T-helper 2 cell treated with Interferon-gamma antibody and Interleukin-4, amounts not matched to agents 100 ng/mL and 5 ng/mL, for 36 hours (primary cell): ENCODE results near the gene UMAD1. TPM values are rescaled to one million over a fixed set of nuclear protein-coding genes. Genes with fewer than 3 reads are reported as not detected.
"Not testable (repeated sequence)": the region's sequence is repeated elsewhere in the genome, so short reads cannot be mapped to it uniquely, and the experiment has no call there.

Experiments
- intact Hi-C: fragments of 100-400 bp; cut with micrococcal nuclease; formaldehyde crosslinking; loops from one replicate; pipeline ENCODE4 v1.15.1; 2023
- total RNA-seq: library from RNA; stranded (reverse); gene quantifications from 2 replicates; pipeline ENCODE4 v1.2.3, GENCODE V29; 2022

Gene UMAD1
- total RNA-seq, 1 donor from 2014 or later = 14.0 TPM

DNA sequence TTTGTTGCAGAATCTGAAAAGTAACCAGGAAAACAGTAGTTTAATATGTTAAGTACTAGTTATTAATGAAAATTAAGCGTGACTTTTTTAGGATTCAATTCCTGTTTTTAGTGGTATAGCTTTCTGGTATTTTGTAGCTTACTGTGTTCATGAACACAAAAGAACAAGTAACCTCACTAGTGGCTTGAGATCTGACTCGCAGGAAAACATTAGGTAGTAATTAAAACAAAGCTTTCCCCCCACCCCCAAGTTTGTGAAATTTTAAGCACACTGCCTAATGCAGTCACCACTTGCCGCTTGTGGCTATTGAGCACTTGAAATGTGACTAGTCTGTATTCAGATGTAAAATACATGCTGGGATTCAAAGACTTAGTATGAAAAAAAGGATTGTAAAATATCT lies 180.4 kb downstream of the UMAD1 start:
- intact Hi-C loops = no loop called here

DNA sequence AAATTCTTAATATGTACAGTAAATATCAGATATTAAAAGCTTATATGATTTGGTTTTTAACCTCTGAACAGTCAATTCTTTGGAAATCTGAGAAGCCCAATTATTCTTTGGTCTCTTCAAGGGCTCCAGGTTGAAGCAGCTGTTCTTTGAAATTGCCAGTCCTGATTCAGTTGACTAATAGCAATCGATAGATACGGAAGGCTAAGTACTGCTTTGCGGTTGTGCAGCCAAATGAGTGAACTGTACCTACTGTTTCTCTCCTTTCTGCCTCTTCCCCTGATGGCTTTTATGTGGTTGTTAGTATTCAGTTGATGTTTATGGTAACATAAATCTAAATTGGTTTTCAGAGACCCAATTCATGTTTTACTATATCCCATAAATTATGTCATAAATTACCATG lies 181.0 kb downstream of the UMAD1 start:
- intact Hi-C loops = no loop called here

DNA sequence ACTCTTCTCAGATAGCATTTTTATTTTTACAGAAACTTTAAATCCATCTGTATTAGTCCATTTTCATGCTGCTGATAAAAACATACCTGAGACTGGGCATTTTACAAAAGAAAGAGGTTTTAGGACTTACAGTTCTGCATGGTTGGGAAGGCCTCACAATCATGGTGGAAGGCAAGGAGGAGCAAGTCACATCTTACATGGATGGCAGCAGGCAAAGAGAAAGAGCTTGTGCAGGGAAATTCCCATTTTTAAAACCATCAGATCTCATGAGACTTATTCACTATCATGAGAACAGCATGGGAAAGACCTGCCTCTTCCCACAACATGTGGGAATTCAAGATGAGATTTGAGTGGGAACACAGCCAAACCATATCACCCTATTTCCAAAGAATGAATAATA lies 184.7 kb downstream of the UMAD1 start:
- intact Hi-C loops = not testable (repeated sequence)

DNA sequence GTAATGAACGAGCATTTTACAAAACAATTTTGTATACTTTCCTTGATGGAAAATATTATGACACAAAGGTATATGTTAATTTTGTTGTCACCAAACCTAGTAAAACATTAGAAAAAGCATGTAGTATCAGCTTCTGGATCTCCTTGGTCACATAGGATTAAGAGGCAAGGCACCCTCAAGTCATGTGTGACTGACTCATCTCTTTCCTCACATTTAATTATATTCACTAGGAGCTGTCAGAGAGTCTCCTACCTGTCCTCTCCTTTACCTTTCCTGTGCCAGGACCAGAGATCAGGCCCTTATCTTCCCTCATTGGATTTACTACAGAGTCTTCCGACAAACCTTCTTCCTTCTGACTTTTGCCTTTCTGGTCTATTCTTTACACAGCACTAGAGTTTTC lies 189.1 kb downstream of the UMAD1 start:
- intact Hi-C loops = no loop called here

DNA sequence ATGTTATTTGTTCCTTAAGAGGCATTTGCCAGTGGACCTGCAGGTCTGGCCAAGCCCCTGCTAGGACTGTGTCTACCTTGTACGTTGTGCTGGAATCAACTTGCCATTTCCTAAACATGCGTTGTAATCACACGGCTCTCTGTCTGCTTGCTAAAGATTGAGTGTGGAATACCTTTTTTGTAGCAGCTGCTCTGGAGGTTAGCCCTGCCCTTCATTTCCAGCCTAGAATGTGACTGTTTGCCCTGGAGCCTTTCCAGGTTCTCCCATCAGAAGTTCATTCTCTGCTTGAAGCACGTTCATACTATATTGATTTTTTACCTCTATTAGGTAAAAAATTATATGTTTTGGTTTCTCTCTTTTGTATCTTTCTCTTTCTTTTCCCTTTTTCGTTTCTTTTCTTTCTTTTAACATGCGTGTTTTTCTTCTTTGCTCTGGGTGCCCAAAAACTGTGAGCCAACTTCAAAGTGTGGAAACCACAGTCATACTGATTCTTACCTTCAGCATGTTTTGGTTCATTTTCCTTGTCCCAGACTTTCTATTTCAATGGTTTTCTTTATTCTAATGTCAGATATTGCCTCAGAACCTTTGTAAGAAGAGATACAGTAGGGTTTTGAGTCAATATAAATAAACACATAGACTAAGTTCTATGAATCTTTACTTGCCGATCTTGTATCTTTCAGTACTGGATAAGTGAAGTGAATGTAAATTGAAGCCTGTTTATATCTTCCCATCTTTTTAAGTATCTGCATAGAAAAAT lies 189.7 kb downstream of the UMAD1 start:
- intact Hi-C loops = no loop called here

DNA sequence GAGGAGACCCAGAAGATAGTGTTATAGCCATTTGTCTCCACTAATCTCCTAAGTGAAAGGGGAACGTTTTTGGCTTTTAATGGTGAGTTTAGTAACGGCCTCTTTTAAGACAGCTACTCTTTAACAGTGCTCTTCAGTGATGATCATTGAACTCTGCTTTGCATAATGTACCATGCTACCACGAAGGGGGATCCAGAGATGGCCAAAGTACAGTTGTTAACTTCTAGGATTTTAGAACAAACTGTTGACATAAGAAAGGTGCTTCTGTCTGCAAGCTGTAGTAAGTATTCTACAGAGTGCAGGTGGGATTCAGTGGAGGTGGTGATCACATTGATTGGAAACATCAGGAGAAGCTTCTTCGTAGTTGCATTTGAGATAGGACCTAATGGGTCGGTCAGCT lies 192.0 kb downstream of the UMAD1 start:
- intact Hi-C loops = no loop called here

DNA sequence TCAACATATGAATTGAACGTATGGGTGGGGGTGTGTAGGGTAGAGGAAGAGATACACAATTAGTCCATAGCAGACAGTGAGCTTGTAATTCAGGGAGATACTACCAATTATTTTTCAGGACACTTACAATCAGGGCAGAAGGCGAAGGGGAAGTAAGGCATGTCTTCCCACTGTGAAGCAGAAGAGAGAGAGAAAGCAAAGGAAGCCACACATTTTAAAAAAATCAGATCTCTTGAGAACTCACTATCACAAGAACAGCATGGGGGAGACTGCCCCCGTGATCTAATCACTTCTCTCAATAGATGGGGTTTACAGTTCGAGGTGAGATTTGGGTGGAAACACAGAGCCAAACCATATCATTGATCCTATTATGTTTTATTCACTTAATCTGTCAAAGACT lies 194.2 kb downstream of the UMAD1 start:
- intact Hi-C loops = no loop called here

DNA sequence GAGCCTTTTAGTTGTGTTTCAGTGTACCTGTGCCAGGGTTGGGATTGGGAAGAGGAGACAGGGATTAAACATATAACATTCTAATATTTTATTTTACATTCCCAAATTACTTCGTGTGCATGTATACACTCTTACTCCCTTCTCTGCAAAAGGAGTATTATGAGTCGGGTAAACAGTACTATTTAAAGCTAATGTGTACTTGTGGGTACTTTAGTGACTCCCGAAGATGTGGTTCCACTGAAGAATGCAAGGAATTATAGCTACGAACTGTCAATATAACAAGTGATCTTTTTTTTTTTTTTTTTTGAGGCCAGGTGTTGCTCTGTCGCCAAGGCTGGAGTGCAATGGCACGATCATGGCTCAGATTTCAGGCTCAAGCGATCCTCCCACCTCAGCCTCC lies 200.5 kb downstream of the UMAD1 start:
- intact Hi-C loops = no loop called here

DNA sequence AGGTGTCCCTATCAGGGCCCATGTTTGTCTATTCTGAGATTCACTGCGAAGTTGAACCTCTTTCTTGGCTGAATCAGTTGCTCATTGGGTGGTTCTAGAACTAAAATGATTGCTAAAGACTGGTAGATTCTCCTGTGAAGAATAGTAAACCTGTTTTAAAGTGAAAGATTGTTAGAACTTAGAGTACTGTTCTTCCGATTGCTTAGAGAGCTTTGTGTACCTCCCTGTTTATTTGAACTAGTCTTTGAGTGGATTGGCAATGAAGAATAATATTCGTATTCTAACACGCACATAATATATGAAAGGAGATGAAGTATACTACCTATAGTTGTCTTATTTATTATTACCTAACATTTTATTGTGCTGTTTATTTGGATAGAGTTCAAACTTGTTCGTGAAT lies 202.7 kb downstream of the UMAD1 start:
- intact Hi-C loops = no loop called here

DNA sequence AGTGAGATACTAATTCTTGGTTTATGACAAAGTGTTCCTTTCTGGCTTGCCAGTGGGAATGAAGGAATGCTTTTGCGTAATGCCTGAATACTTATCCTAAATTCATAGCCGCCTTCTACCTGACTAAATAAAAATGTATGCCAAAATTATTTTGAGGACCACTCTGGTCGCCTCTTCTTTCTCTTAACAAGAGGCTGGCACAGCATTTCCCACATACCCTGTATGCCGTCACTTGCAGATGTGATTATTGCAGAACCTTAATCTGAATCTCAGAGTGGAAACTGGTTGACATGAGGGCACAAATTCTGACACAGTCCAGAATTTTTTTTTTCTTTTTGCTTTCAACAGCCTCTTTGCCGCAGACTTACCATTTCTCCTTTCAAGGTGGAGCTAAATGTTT lies 203.4 kb downstream of the UMAD1 start:
- intact Hi-C loops = no loop called here

DNA sequence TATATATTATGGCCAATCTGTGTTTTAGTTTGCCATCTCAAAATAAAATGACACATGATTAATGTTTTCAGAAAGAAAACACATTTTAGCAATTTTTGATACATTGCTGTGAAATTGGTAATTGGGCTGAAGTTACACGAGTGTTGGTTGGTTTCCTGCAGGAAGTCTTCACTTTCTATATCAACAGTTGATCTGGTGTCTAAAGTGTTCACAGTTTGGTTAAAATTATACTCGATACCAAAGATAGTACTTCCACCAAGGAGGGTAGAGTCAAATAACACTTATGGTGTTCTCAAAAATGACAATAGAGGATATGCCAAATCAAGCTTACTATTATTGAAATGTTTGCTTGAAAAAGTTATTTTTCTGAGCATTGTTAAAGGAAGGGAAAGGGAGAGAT lies 207.7 kb downstream of the UMAD1 start:
- intact Hi-C loops = no loop called here

DNA sequence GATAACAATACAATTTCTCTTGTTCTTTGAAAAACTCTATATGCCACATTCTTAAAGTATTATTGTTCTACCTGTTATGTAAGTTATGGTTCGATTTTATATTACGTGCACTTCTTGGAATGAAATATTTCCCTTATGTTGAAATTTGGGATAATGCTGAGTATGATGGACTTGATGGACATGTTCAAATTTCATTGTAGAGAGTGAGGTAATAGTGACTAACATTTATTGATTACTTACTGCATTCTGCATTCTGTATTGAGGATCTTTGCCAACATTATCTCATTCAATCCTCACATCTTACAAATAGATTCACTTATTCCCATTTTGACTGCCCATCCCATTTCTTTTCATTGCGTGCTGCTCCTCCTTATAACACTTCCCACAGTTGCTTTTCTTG lies 208.3 kb downstream of the UMAD1 start:
- intact Hi-C loops = no loop called here

DNA sequence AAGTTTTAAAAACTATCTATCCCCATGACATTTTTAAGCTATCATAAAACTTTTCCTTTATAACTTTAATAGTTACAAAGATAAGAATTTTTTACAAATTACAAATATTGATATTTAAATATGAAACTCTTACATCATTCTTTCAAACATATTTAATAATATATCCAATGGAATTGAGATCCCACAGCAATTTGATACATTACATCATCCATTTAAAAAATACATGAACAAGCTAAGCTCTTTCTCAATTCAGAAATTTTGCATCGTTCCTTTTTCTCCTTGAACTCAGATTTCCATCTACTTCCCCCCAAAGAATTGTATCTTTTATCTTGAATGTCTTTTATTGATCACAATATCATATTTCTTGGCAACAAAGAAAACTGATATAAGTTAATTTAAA lies 209.6 kb downstream of the UMAD1 start:
- intact Hi-C loops = no loop called here

DNA sequence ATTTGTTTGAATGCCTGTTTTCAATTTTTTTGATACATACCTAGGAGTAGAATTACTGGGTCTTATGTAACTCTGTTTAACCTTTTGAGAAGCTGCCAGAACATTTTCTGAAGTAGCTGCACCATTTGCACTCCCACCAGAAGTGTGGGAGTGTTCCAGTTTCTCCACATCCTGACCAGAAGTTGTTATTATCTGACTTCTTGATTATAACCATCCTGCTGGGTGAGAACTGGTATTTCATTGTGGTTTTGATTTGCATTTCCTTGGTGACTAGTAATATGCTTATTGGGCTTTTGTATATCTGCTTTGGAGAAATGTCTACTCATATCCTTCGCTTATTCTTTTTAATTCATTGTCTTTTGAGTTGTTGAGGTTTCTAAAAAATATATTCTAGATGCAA lies 210.8 kb downstream of the UMAD1 start:
- intact Hi-C loops = no loop called here

DNA sequence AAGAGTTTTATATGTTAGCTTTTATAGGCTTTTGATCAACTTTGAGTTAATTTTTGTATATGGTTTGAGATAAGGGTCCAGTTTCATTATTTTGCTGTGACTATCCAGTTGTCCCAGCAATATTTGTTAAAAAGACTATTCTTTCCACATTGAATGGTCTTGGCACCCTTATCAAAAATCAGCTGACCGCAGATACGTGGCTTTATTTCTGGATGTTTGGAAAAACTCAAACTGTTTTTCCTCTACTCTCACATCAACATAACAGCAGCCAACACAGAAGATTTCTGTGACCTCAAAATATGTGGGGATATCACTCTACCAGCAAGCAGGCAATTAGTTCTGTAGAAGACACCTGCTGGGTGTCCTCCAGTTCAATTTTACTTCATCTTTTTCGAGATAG lies 211.4 kb downstream of the UMAD1 start:
- intact Hi-C loops = no loop called here

DNA sequence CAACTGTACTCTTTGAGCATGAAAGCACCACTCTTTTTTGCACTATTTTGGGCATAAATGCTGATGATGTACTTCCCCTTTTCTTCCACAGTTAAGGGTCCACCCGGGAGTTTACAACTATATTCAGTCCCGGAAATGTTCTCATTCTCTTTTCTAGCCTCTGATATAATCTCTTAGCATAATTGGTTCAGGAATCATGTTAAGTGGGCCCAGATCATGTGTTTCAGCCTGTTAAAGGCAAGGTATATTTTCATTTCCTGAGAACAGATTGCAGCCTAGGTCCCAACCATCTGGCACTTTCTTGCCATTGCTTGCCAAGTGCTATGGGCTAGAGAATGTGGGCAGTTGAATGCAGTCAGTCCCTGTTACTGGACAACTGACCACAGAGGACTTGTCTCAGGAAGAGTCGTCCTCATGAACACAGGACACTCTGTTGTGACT lies 216.6 kb downstream of the UMAD1 start:
- intact Hi-C loops = no loop called here

DNA sequence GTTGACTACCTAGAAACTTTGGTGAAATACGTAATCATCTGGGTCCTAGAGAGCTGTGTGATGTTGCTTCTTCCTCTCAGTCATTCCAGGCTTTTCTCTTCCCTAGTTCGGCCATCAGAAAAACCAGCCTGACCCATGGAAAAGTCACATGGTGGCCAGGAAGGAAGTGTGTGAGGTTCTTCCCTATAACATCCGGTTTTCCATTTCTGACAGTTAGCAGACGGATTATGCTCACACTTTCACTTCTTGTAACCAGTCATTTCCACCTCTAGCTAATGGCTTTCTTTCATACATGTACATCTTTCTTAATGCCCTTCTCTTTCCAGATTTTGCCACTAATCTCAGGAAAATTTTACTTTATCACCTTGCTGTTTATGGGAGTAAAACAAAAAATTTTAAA lies 218.0 kb downstream of the UMAD1 start:
- intact Hi-C loops = no loop called here

DNA sequence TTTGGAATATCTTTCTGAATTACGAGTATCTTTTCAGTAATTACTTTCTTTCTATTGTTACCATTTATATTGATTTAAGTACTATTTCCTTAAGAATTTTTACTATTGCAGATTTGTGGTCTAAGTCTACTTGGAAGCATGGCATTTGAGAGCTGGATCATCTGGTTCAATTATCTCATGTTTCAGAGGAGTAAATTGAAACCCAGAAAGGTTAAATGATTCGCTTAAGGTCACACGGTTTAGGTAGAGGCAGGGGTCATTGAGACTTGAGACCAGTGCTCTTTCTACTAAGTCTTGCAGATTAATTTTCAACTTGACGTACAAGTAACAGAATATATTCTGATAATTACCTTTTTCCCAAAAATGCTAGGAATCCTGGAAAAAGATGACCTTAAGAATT lies 218.9 kb downstream of the UMAD1 start:
- intact Hi-C loops = no loop called here

DNA sequence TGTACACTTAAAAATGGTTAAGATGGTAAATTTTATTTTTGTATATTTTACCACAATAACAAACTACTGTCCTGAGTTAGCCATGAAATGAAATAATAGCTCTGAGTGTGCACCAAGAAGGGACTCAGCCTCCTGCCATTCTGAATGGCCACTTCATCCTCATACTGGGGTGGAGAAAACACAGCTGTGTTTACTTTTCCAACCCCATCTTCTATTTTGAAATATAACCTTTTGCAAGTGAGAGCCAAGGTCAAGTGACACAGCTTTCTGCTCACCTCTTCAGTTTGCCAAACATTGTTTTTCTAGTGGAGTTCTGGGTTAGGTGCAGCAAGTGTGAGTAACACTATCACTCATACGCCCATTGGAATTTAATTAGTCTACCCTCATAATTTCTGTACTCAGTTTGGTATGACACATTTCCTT lies 220.7 kb downstream of the UMAD1 start:
- intact Hi-C loops = no loop called here

DNA sequence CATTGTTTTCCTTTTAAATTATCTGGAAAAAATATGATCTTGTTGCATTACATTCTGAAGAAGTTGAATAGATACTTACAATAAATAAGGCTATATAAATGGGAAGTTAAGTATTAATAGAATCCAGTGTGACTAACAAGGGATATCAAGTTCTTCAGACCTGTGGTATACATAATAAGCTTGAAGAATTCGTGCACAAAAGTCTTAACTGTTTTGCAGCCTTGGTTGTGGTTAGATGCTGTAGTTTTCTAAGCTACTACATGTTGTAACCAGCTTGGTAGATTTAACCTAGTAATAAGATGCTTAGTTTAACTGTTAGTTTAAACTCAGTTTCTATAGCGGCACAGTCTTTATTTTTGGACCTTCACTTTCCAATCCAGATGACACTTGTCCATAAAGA lies 221.8 kb downstream of the UMAD1 start:
- intact Hi-C loops = no loop called here

DNA sequence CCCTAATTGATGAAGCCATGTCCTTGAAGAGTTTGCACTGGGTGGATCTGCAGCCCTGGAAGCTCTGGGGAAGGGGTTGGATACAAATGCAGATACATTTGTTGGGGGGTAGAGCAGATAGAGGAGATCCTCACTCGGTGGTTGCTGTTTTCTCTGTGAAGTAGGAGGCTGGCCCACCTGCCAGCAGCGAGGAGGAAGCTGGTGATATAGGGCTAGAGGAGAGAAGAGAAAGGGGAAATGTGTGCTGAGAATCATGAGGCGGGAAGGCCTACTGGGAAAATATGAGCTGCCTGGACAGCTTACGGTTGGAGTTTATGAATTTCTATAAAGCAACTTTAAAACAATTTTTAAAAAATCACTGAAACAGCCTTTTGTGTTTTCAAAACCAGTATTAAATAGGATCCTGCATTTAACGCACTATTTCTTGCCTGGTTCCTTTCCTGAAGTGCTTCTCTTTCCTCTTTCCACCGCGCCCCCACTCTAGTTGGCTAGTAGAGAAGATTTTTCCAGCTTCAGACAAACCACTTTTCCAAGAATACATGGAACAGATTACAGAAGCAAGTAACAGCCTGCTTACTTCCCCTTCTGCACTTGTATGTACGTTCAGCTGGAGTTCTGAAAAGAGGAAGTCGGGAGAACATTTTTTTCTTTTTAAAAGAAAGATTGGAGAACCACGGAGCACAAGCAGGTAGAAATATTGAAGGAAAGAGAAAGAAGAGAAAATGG lies 227.5 kb downstream of the UMAD1 start:
- intact Hi-C loops = no loop called here

DNA sequence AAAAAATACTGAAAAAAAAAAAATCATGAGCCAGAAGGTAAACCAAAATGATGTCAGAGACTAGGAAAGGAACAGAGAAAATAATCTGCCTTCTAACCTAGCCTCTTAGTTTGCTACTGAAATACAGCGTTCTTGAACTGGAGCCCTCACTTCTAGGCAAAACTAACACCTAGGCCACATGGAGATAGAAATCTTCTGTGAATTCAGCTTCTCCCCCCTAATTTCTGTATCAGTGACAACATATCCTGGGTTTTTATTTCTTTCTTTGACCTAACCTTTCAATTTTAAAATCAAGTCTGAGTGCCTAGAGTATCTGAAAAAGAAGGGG lies 228.0 kb downstream of the UMAD1 start:
- intact Hi-C loops = no loop called here

DNA sequence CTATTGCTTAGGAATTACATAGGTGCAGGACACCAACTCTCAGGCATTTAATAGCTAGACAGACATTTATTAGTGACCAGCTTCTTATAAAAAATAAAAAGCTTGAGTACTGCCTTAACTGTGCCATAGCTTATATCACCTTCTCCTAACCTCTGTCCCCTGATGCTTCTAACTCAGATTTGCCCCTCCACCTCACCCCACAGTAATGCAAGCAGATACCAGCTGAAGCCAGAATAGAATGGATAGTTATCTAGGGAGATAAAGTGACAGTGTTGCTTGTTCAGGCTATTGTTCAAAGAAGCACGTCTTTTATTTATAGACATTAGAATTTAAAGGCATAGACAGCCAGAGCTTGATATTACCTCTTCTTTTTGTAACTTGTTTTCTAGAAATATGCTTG lies 228.5 kb downstream of the UMAD1 start:
- intact Hi-C loops = no loop called here
